ENCODE data around the gene ST8SIA5. TPM values are rescaled to one million over a fixed set of nuclear protein-coding genes. Genes with fewer than 3 reads are reported as not detected.

The ST8SIA5 gene
- total and polyA plus RNA-seq, 9 of the 15 experiments (the other 6 are each of a cell fraction or from before 2014, with no cell fraction given) = 0.03 to 0.33 (median 0.06) TPM; not detected in 5

DNA sequence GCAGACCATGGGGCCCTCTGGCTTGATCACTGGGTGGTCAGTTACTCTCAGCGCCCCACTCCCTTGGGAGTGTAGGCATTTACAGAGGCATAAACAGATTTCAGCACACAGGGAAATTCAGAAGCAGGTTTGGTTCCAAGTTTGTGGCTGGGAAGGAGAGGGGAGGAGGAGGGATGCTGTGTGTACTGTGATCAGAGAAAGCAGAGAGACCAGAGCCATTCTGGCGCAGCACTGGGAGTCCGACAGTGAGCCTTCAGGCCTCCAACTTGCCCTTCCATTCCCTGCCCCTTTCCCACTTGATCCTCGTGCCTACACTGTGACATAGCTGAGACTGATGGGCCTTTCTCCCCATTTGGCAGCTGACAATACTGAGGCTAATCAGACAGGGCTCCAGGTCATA is 52.0 kb downstream of the ST8SIA5 start:
- intact Hi-C loops (cut with micrococcal nuclease) (no loop called here), in situ Hi-C loops (cut with MboI) (no loop called here)
- no peaks in the 10 kb centered on the region for H3K36me3 ChIP-seq (ENCODE audit: control insufficient read depth, insufficient read depth, low read length)
- H3K27ac ChIP-seq (ENCODE audit: extremely low read depth, low read depth, low read length) = no peak overlapping the region
- no peak overlapping the region for H2AFZ ChIP-seq (ENCODE audit: low read depth, low read length)
- WGBS (ENCODE audit: insufficient coverage, low coverage, missing lambda C conversion rate) = 0% methylated on average over 4 of the region's 4 CpGs
- H3K9me1 ChIP-seq (ENCODE audit: control insufficient read depth, insufficient read depth, low read length) = no peaks in the 10 kb centered on the region
- DNase-seq (ENCODE audit: extremely low read depth in 1 of 4, low spot score in 3 of 4) (no peak), ATAC-seq (no peak), FAIRE-seq (no peak)
- TF ChIP-seq SMC3 (conservative IDR thresholded peaks at IDR 0.05; ENCODE audit: insufficient read depth, low read depth, low read length) = no peak
- TF ChIP-seq YBX1 (IDR thresholded peaks at IDR 0.05) = no peak
- TF ChIP-seq, protein P1, sequence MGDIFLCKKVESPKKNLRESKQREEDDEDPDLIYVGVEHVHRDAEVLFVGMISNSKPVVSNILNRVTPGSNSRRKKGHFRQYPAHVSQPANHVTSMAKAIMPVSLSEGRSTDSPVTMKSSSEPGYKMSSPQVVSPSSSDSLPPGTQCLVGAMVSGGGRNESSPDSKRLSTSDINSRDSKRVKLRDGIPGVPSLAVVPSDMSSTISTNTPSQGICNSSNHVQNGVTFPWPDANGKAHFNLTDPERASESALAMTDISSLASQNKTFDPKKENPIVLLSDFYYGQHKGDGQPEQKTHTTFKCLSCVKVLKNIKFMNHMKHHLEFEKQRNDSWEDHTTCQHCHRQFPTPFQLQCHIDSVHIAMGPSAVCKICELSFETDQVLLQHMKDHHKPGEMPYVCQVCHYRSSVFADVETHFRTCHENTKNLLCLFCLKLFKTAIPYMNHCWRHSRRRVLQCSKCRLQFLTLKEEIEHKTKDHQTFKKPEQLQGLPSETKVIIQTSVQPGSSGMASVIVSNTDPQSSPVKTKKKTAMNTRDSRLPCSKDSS (IDR thresholded peaks at IDR 0.05; ENCODE audit: low read depth, partially characterized antibody) = no peak
- TF ChIP-seq, protein P2, sequence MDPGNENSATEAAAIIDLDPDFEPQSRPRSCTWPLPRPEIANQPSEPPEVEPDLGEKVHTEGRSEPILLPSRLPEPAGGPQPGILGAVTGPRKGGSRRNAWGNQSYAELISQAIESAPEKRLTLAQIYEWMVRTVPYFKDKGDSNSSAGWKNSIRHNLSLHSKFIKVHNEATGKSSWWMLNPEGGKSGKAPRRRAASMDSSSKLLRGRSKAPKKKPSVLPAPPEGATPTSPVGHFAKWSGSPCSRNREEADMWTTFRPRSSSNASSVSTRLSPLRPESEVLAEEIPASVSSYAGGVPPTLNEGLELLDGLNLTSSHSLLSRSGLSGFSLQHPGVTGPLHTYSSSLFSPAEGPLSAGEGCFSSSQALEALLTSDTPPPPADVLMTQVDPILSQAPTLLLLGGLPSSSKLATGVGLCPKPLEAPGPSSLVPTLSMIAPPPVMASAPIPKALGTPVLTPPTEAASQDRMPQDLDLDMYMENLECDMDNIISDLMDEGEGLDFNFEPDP (CRISPR knock-in tag; IDR thresholded peaks at IDR 0.05) = no peak
- no peak for TF ChIP-seq ZNF197 (CRISPR knock-in tag; IDR thresholded peaks at IDR 0.05; ENCODE audit: low read depth)
- TF ChIP-seq ZNF507 (tag; conservative IDR thresholded peaks at IDR 0.05) = no peak
- TF ChIP-seq ARNT (IDR thresholded peaks at IDR 0.05) = no peak
- TF ChIP-seq, protein P3, sequence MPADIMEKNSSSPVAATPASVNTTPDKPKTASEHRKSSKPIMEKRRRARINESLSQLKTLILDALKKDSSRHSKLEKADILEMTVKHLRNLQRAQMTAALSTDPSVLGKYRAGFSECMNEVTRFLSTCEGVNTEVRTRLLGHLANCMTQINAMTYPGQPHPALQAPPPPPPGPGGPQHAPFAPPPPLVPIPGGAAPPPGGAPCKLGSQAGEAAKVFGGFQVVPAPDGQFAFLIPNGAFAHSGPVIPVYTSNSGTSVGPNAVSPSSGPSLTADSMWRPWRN (IDR thresholded peaks at IDR 0.05; ENCODE audit: low read depth) = no peak
- TF ChIP-seq ZNF282 (CRISPR knock-in tag; IDR thresholded peaks at IDR 0.05) = no peak
- no peak for TF ChIP-seq ZNF695 (CRISPR knock-in tag; IDR thresholded peaks at IDR 0.05)
- H3K9ac ChIP-seq (ENCODE audit: insufficient read depth in 1 of 2, low read depth in 2 of 2, low read length in 2 of 2) = no peak overlapping the region
- H3K4me2 ChIP-seq (ENCODE audit: insufficient read depth, low read length) = no peak overlapping the region
- no TSS peak for BruUV-seq (replicated peaks)
- H3K4me1 ChIP-seq (replicated peaks in 1 of 2; ENCODE audit: control insufficient read depth in 2 of 2, insufficient read depth in 2 of 2, low read length in 2 of 2) = no peaks in the 10 kb centered on the region
- no peaks in the 10 kb centered on the region for H3K79me2 ChIP-seq (ENCODE audit: control insufficient read depth, insufficient read depth, low read length)
- CTCF ChIA-PET (ENCODE audit: low intra/inter-chr PET ratio) = no interaction called here
- H3K27me3 ChIP-seq (ENCODE audit: control insufficient read depth in 2 of 2, insufficient read depth in 2 of 2, low read length in 2 of 2) = peaks cover 0 to 15% of the 10 kb centered on the region in 2 experiments; a peak in 2 of 5 replicates
- no peaks in the 10 kb centered on the region for H4K20me1 ChIP-seq (replicated peaks; ENCODE audit: control insufficient read depth, insufficient read depth, low read length)
- H3K4me3 ChIP-seq = no peak overlapping the region
- H3K9me3 ChIP-seq (replicated peaks; ENCODE audit: control insufficient read depth, insufficient read depth, low read depth, low read length) = no peaks in the 10 kb centered on the region
- POLR2A ChIA-PET = no interaction called here
